SK-N-SH (cell line): ENCODE results near the gene FCHSD2. TPM values are rescaled to one million over a fixed set of nuclear protein-coding genes. Genes with fewer than 3 reads are reported as not detected.

Source experiments
- CTCF ChIA-PET: fragments of 300-600, 350-600 bp; formaldehyde crosslinking; extraction: SDS; loops from one replicate; lab custom pipeline; 2021; lab: Yijun Ruan, JAX
- POLR2A ChIA-PET: fragments of 350-600 bp; sonication (Branson Sonifier 250); formaldehyde crosslinking; extraction: SDS; loops from one replicate; lab custom pipeline; 2020; ENCODE audit warnings: antibody characterized with exemption, inconsistent platforms; lab: Yijun Ruan, JAX
- DNase-seq: peaks from one replicate; pipeline ENCODE4 v3.0.0; 2012
- H2AFZ ChIP-seq: fragments of 200-600 bp; sonication (generic); 2 replicates; pipeline ENCODE4 v1.8.1; 2016; ENCODE audit warnings: antibody characterized with exemption, mild to moderate bottlenecking, low read depth
- H3F3A ChIP-seq: fragments of 200-600 bp; sonication (generic); replicated peaks from 2 replicates; pipeline ENCODE3; 2016; ENCODE audit warnings: antibody characterized with exemption, mild to moderate bottlenecking; ENCODE audit not compliant: insufficient read depth
- H3K27ac ChIP-seq, 2 experiments: fragments of 200-500 bp in 1 of 2; fragments of 200-600 bp in 1 of 2; sonication (Bioruptor generic) in 1 of 2; sonication (generic), shearing (Covaris generic) in 1 of 2; 2 replicates each; pipeline versions ENCODE4 v1.5.1 to v1.6.1; 2014 to 2016; ENCODE audit warnings: low read depth in 2 of 2, inconsistent platforms in 1 of 2, low read length in 1 of 2, mild to moderate bottlenecking in 1 of 2, mixed read lengths in 1 of 2
- H3K27me3 ChIP-seq: fragments of 200-600 bp; sonication (generic), shearing (Covaris generic); 2 replicates; pipeline ENCODE4 v1.6.1; 2016; ENCODE audit warnings: mixed run types; ENCODE audit not compliant: insufficient read depth
- H3K36me3 ChIP-seq, 2 experiments: fragments of 200-500 bp in 1 of 2; fragments of 200-600 bp in 1 of 2; sonication (Bioruptor generic) in 1 of 2; sonication (generic) in 1 of 2; replicated peaks in 1 of 2; 2 replicates each; pipeline versions ENCODE3 to v1.5.1; 2014 to 2016; ENCODE audit warnings: low read length in 1 of 2, mild to moderate bottlenecking in 1 of 2; ENCODE audit not compliant: insufficient read depth in 2 of 2, control insufficient read depth in 1 of 2
- H3K4me1 ChIP-seq, 2 experiments: fragments of 200-500 bp in 1 of 2; fragments of 200-600 bp in 1 of 2; sonication (Bioruptor generic) in 1 of 2; sonication (generic), shearing (Covaris generic) in 1 of 2; 2 replicates each; pipeline versions ENCODE4 v1.5.1 to v1.6.1; 2014 to 2016; ENCODE audit warnings: low read depth in 1 of 2, low read length in 1 of 2, mixed run types in 1 of 2; ENCODE audit not compliant: insufficient read depth in 2 of 2, control insufficient read depth in 1 of 2
- H3K4me2 ChIP-seq: fragments of 200-600 bp; sonication (generic), shearing (Covaris generic); 2 replicates; pipeline ENCODE4 v1.6.1; 2017; ENCODE audit warnings: mixed run types
- H3K4me3 ChIP-seq, 2 experiments: fragments of 200-500 bp in 1 of 2; fragments of 200-600 bp in 1 of 2; sonication (Bioruptor generic) in 1 of 2; sonication (generic), shearing (Covaris generic) in 1 of 2; 2 replicates each; pipeline versions ENCODE4 v1.5.1 to v1.8.1; 2014 to 2016; ENCODE audit warnings: low read depth in 2 of 2, inconsistent platforms in 1 of 2, low read length in 1 of 2, mild to moderate bottlenecking in 1 of 2, mixed read lengths in 1 of 2, moderate library complexity in 1 of 2
- H3K79me2 ChIP-seq: fragments of 200-600 bp; sonication (generic); 2 replicates; pipeline ENCODE4 v1.8.1; 2017; ENCODE audit warnings: mild to moderate bottlenecking; ENCODE audit not compliant: insufficient read depth
- H3K9ac ChIP-seq: fragments of 200-600 bp; sonication (generic); 2 replicates; pipeline ENCODE4 v1.6.1; 2017; ENCODE audit warnings: mixed run types
- H3K9me2 ChIP-seq: fragments of 200-600 bp; sonication (generic); 2 replicates; pipeline ENCODE4 v1.6.1; 2017; ENCODE audit warnings: mixed run types
- H3K9me3 ChIP-seq: fragments of 200-600 bp; sonication (generic); 2 replicates; pipeline ENCODE4 v1.6.1; 2017; ENCODE audit warnings: mixed run types, mild to moderate bottlenecking, moderate library complexity
- H4K20me1 ChIP-seq: fragments of 200-600 bp; sonication (generic); 2 replicates; pipeline ENCODE4 v1.6.1; 2017; ENCODE audit warnings: mild to moderate bottlenecking, mixed run types; ENCODE audit not compliant: insufficient read depth
- CHD2 ChIP-seq: fragments of 150-350 bp; IDR thresholded peaks from 2 replicates; pipeline ENCODE4 v1.6.1; 2018; ENCODE audit warnings: low read length; ENCODE audit not compliant: partially characterized antibody
- CTCF ChIP-seq: fragments of 200-600 bp; sonication (generic); IDR thresholded peaks from 2 replicates; pipeline ENCODE4 v1.6.1; 2017; ENCODE audit warnings: antibody characterized with exemption, mild to moderate bottlenecking, moderate library complexity
- EP300 ChIP-seq, 2 experiments: IDR thresholded peaks; 2 replicates each; pipeline versions ENCODE4 v1.4.0 to v1.6.1; 2012; ENCODE audit warnings: borderline replicate concordance in 1 of 2, low read depth in 1 of 2, low read length in 1 of 2
- FOSL2 ChIP-seq: IDR thresholded peaks from 2 replicates; pipeline ENCODE4 v1.4.0; 2012; ENCODE audit warnings: low read depth, mild to moderate bottlenecking, moderate library complexity, borderline replicate concordance
- FOXJ3 ChIP-seq: sonication (generic); formaldehyde crosslinking; IDR thresholded peaks from 2 replicates; pipeline ENCODE4 v1.5.1; 2020; ENCODE audit warnings: mild to moderate bottlenecking, missing genetic modification reagents
- FOXM1 ChIP-seq: IDR thresholded peaks from 2 replicates; pipeline ENCODE4 v1.4.0; 2012; ENCODE audit warnings: low read depth, mild to moderate bottlenecking
- GABPA ChIP-seq: IDR thresholded peaks from 2 replicates; pipeline ENCODE4 v1.4.0; 2012; ENCODE audit warnings: low read depth, mild to moderate bottlenecking
- GATA2 ChIP-seq: sonication (generic); formaldehyde crosslinking; IDR thresholded peaks from 2 replicates; pipeline ENCODE4 v1.5.0; 2020; ENCODE audit warnings: mild to moderate bottlenecking, missing genetic modification reagents
- JUND ChIP-seq: IDR thresholded peaks from 2 replicates; pipeline ENCODE4 v1.4.0; 2012
- MAX ChIP-seq: IDR thresholded peaks from 2 replicates; pipeline ENCODE4 v1.4.0; 2012; ENCODE audit warnings: low read depth
- MXI1 ChIP-seq: IDR thresholded peaks from 2 replicates; pipeline ENCODE4 v1.6.1; 2012; ENCODE audit warnings: mild to moderate bottlenecking, low read depth, low read length, improper control_type of control experiment
- NFIC ChIP-seq: IDR thresholded peaks from 2 replicates; pipeline ENCODE4 v1.4.0; 2012; ENCODE audit warnings: borderline replicate concordance
- NRF1 ChIP-seq: IDR thresholded peaks from 2 replicates; pipeline ENCODE4 v1.6.1; 2012; ENCODE audit warnings: low read depth, mild to moderate bottlenecking, low read length
- RCOR1 ChIP-seq: fragments of 150-350 bp; IDR thresholded peaks from 2 replicates; pipeline ENCODE4 v1.6.1; 2017; ENCODE audit warnings: antibody characterized with exemption, low read length
- RFX5 ChIP-seq: IDR thresholded peaks from 2 replicates; pipeline ENCODE4 v1.6.1; 2012; ENCODE audit warnings: mild to moderate bottlenecking, improper control_type of control experiment, low read length
- SIN3A ChIP-seq: IDR thresholded peaks from 2 replicates; pipeline ENCODE4 v1.6.1; 2012; ENCODE audit warnings: low read depth, mild to moderate bottlenecking, low read length, moderate library complexity, borderline replicate concordance
- SMC3 ChIP-seq: IDR thresholded peaks from 2 replicates; pipeline ENCODE4 v1.6.1; 2012; ENCODE audit warnings: low read depth, low read length, improper control_type of control experiment
- TEAD4 ChIP-seq: IDR thresholded peaks from 2 replicates; pipeline ENCODE4 v1.4.0; 2012; ENCODE audit warnings: mild to moderate bottlenecking, borderline replicate concordance; ENCODE audit not compliant: insufficient read depth
- USF1 ChIP-seq: IDR thresholded peaks from 2 replicates; pipeline ENCODE4 v1.4.0; 2012; ENCODE audit warnings: low read depth, borderline replicate concordance
- YY1 ChIP-seq: IDR thresholded peaks from 2 replicates; pipeline ENCODE4 v1.4.0; 2012; ENCODE audit warnings: low read depth, mild to moderate bottlenecking
- WGBS: methylation state at CpG from one replicate; pipeline ENCODE4 v1.1.6; 2017; ENCODE audit warnings: low lambda C conversion rate; 5-methylcytosine and 5-hydroxymethylcytosine counted together
- polyA plus RNA-seq, 3 experiments: library from polyadenylated mRNA; depleted of rRNA; stranded (reverse); fragments of >200 nt; gene quantifications; 2 replicates each; pipeline ENCODE4 v1.2.3, GENCODE V29; 2012

The FCHSD2 gene
- polyA plus RNA-seq, 1 of the 3 experiments (the other 2 are of a cell fraction), result 10.4 TPM

- H3K9me3 ChIP-seq, result no peaks in the 10 kb centered on the region
- no peaks in the 10 kb centered on the region for H3K27me3 ChIP-seq
- H3K9me2 ChIP-seq, result no peaks in the 10 kb centered on the region
- no peaks in the 10 kb centered on the region for H3K79me2 ChIP-seq
- H3K4me2 ChIP-seq, result no peak overlapping the region
- H3K4me1 ChIP-seq, result no peaks in the 10 kb centered on the region
- ChIA-PET CTCF (no interaction called here), POLR2A (no interaction called here)
- no peak for DNase-seq
- 100% methylated on average over 1 of the region's 1 CpG for WGBS
- no peak overlapping the region for H2AFZ ChIP-seq
- peaks cover 0 to 18% of the 10 kb centered on the region in 2 experiments for H3K36me3 ChIP-seq
- no peak overlapping the region for H3K4me3 ChIP-seq
- no peaks in the 10 kb centered on the region for H4K20me1 ChIP-seq
- TF ChIP-seq NFIC, result no peak
- TF ChIP-seq GATA2 (CRISPR knock-in tag), result no peak
- no peak for TF ChIP-seq NRF1
- TF ChIP-seq CTCF, result no peak
- TF ChIP-seq SIN3A, result no peak
- no peak for TF ChIP-seq CHD2
- no peak for TF ChIP-seq MXI1
- no peak overlapping the region for H3K27ac ChIP-seq
- no peak overlapping the region for H3K9ac ChIP-seq
- H3F3A ChIP-seq, result no peaks in the 10 kb centered on the region
Observed at GRCh38 chr11:72896431-72896830, 245.7 kb downstream of the FCHSD2 start.

- no peaks in the 10 kb centered on the region for H3K79me2 ChIP-seq
- H3K4me2 ChIP-seq, result no peak overlapping the region
- ChIA-PET CTCF (interaction anchor here (0.9 to 1.6 kb wide), 6 partner anchors 15 to 352 kb away, joined by 3 to 6 read pairs (median 4); partner anchors contain the start of gene FCHSD2), POLR2A (no interaction called here)
- DNase-seq, result no peak
- no peaks in the 10 kb centered on the region for H3K9me2 ChIP-seq
- H3K27me3 ChIP-seq, result no peaks in the 10 kb centered on the region
- no peaks in the 10 kb centered on the region for H3K9me3 ChIP-seq
- no peak overlapping the region for H3K4me3 ChIP-seq
- WGBS, result 91% methylated on average over 2 of the region's 2 CpGs
- TF ChIP-seq RFX5 (no peak), JUND (no peak), TEAD4 (no peak), SMC3 (no peak), SIN3A (no peak), FOXM1 (no peak), YY1 (no peak), FOXJ3 (CRISPR knock-in tag) (no peak), EP300 (IDR thresholded peaks at IDR 0.05; ENCODE audit: borderline replicate concordance in 1 of 2, low read depth in 1 of 2, low read length in 1 of 2) (no peak), CHD2 (no peak), NRF1 (no peak), NFIC (no peak), GABPA (no peak), FOSL2 (no peak), RCOR1 (no peak), MXI1 (no peak), MAX (no peak), USF1 (no peak)
- TF ChIP-seq, all 33 proteins: peak for 0
- no peak overlapping the region for H2AFZ ChIP-seq
- H3K9ac ChIP-seq, result no peak overlapping the region
- no peaks in the 10 kb centered on the region for H3F3A ChIP-seq
- H3K4me1 ChIP-seq, result no peaks in the 10 kb centered on the region
- no peak overlapping the region for H3K27ac ChIP-seq
- H4K20me1 ChIP-seq, result no peaks in the 10 kb centered on the region
- H3K36me3 ChIP-seq, result peaks cover 17 to 35% of the 10 kb centered on the region in 2 experiments
Observed at GRCh38 chr11:72890881-72891280, 251.2 kb downstream of the FCHSD2 start.
